HG03039 (cell line): ENCODE data around the gene QSOX1.
"Not testable (repeated sequence)": the region's sequence is repeated elsewhere in the genome, so short reads cannot be mapped to it uniquely, and the experiment has no call there.

Experiments
- ATAC-seq: cut with Tn5 transposase; IDR thresholded peaks from one replicate; pipeline ENCODE4 v1.9.1; 2021; ENCODE audit warnings: mild to moderate bottlenecking, moderate library complexity; ENCODE audit not compliant: unreplicated experiment

QSOX1 gene

GRCh38 chr1:180188091-180188506, 33.4 kb downstream of the QSOX1 start:
- ATAC-seq: no peak

GRCh38 chr1:180188684-180189175, 34.1 kb downstream of the QSOX1 start:
- no peak for ATAC-seq

GRCh38 chr1:180190091-180190490, 35.4 kb downstream of the QSOX1 start:
- no peak for ATAC-seq

DNA sequence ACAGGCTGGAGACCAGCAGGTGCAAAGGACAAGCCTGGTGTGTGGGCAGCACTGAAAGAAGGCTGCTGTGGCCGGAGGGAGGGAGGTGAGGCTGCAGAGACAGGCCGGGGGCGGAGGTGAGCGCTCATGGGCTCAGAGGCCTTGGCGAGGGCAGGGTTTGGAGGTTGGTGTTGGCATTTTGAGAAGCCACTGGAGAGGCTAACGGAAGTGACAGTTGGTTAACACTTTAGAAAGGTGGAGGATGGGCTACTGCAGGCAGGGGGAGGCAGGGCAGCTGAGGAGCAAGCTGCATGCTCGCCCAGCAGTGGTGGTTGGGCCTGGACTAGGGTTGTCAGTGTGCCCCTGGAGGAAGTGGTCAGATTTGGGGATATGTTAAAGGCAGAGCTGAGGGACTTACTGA, 37.5 kb downstream of the QSOX1 start:
- no peak for ATAC-seq

- ATAC-seq: no peak
Measured at GRCh38 chr1:180193141-180194047, 38.7 kb downstream of the QSOX1 start.

- no peak for ATAC-seq
Measured at GRCh38 chr1:180194048-180194425, 39.4 kb downstream of the QSOX1 start.

DNA sequence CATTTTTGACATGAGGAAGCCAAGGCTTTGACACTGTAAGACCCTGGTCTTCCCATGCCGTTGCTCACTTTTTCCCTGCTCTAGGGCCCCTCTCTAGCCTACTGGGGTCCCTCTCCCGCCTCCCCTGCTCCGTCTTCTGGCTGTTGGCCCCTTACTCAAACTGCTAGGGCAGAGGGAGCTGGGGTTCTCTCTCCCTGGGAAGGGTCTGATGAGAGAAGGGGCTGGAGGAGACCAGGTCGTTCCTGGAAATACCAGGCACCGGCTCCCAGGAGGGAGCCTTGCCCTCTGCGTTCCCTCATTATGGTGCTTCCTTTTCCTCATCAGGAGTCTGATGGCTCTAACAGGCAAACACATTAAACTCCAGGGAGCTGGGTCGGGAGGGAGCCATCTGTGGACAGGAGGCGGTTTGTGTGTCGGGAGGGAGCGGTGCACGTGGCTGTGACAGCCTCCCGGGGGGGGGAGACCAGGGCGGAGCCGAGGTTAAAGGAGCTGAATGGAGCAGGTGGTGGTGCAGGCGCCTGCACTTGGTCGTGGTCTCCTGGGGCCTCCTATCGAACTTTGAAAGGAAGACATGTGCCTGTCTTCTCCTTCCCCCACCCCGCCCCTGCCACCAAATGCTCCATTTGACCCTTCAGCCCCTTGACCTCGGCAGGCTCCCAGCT, 40.0 kb downstream of the QSOX1 start:
- ATAC-seq: no peak

DNA sequence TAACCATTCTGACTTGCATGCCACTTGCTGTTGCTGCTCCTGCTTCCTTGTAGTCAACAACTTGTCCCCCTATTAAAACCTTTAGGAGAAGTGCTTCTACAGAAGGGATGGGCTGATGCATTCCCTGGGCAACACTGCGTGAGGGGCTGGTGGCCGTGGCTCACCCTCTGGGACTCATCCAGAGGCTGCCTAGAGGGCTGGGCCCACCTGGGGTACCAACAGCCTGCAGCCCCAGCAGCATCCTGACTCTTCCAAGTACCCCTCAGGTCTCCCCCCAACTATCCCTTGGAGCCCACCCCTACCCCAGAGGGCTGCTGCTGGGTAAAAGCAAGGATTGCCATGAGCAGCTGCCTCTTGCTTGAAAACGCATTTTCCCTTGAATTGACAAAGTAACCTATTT, 40.7 kb downstream of the QSOX1 start:
- no peak for ATAC-seq

- no peak for ATAC-seq
Measured at GRCh38 chr1:180195916-180196315, 41.2 kb downstream of the QSOX1 start.

DNA sequence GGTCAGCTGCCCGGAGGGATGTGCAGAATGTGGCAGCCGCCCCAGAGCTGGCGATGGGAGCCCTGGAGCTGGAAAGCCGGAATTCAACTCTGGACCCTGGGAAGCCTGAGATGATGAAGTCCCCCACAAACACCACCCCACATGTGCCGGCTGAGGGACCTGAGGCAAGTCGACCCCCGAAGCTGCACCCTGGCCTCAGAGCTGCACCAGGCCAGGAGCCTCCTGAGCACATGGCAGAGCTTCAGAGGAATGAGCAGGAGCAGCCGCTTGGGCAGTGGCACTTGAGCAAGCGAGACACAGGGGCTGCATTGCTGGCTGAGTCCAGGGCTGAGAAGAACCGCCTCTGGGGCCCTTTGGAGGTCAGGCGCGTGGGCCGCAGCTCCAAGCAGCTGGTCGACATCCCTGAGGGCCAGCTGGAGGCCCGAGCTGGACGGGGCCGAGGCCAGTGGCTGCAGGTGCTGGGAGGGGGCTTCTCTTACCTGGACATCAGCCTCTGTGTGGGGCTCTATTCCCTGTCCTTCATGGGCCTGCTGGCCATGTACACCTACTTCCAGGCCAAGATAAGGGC, 41.9 kb downstream of the QSOX1 start:
- no peak for ATAC-seq

GRCh38 chr1:180197231-180197630, 42.6 kb downstream of the QSOX1 start:
- no peak for ATAC-seq

- no peak for ATAC-seq
Measured at GRCh38 chr1:180198196-180198595, 43.5 kb downstream of the QSOX1 start.

- ATAC-seq: no peak
Measured at GRCh38 chr1:180198611-180199010, 43.9 kb downstream of the QSOX1 start.

GRCh38 chr1:180199018-180199417, 44.3 kb downstream of the QSOX1 start:
- ATAC-seq: no peak

- ATAC-seq: no peak
Measured at GRCh38 chr1:180201451-180202200, 47.0 kb downstream of the QSOX1 start.

GRCh38 chr1:180202588-180202987, 47.9 kb downstream of the QSOX1 start:
- ATAC-seq: not testable (repeated sequence)

DNA sequence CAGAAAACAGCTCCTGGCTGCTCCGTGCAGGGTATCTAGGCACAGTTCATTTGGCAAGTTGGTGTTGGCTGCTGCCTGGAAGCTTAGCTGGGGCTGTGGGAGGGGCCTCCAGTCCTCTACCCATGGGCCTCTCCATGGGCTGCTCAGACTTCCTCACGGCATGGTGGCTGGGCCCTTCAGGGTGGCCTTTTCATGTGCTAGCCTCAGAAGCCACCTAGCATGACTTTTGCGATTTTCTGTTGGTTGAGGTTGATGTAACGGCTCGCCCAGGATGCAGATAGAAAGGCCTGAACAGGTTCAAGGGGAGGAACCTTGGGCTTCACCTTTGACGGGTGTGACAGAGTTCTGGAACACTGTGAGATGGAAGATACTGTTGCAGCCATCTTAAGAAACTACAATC, 49.6 kb downstream of the QSOX1 start:
- no peak for ATAC-seq

GRCh38 chr1:180206581-180206980, 51.9 kb downstream of the QSOX1 start:
- no peak for ATAC-seq

DNA sequence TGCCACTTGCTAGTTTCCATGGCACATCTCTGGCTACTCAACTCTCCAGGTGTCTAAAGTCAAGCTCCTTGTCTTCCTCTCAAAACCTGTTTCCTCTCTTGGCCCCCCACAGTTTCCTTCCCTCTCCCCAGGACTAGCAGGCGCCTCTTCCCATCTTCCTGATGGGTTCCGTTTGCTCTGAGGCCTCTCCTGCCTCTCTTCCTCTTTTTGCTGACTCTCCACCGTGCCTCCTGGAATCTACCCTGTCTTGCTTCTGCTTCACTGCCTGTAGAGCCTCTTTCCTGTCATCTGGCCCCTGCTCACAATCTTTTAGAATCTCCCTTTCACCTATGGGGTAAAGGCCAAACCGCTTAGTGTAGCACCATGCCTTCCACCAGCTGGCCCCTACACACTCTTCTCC, 53.6 kb downstream of the QSOX1 start:
- no peak for ATAC-seq

GRCh38 chr1:180210008-180210620, 55.4 kb downstream of the QSOX1 start:
- ATAC-seq: no peak
